Neutrophil (primary cell): Measurements from ENCODE around the gene BACH2.

ENCODE experiments used
- H3K27ac ChIP-seq: fragments of 200-600 bp; sonication (generic); 2 replicates; pipeline ENCODE4 v1.5.1; 2016; ENCODE audit warnings: mild to moderate bottlenecking, moderate library complexity
- H3K27me3 ChIP-seq: fragments of 200-600 bp; sonication (generic); 2 replicates; pipeline ENCODE4 v1.6.0; 2016; ENCODE audit warnings: mild to moderate bottlenecking
- H3K36me3 ChIP-seq: fragments of 200-600 bp; sonication (generic); 2 replicates; pipeline ENCODE4 v1.5.1; 2017
- H3K4me1 ChIP-seq, 2 experiments: fragments of 200-600 bp in 1 of 2; sonication (generic) in 1 of 2; 1 replicate in 1 of 2; 2 replicates in 1 of 2; pipeline versions ENCODE4 v1.5.1 to v1.6.1; 2013 to 2016; ENCODE audit warnings: low read depth in 1 of 2, low read length in 1 of 2, mild to moderate bottlenecking in 1 of 2, moderate library complexity in 1 of 2; ENCODE audit not compliant: control insufficient read depth in 1 of 2, insufficient read depth in 1 of 2
- H3K4me3 ChIP-seq, 2 experiments: fragments of 200-600 bp in 1 of 2; sonication (generic) in 1 of 2; 1 replicate in 1 of 2; 2 replicates in 1 of 2; pipeline ENCODE4 v1.5.1; 2013 to 2016; ENCODE audit warnings: low read depth in 1 of 2, low read length in 1 of 2, mild to moderate bottlenecking in 1 of 2, moderate library complexity in 1 of 2
- H3K9me3 ChIP-seq: fragments of 200-600 bp; sonication (generic); 2 replicates; pipeline ENCODE4 v1.5.1; 2016
- TF ChIP-seq, protein P1 (sequence below): fragments of 200-600 bp; sonication (generic); IDR thresholded peaks from 2 replicates; pipeline ENCODE4 v1.5.1; 2016; ENCODE audit warnings: antibody characterized with exemption

Gene BACH2

DNA sequence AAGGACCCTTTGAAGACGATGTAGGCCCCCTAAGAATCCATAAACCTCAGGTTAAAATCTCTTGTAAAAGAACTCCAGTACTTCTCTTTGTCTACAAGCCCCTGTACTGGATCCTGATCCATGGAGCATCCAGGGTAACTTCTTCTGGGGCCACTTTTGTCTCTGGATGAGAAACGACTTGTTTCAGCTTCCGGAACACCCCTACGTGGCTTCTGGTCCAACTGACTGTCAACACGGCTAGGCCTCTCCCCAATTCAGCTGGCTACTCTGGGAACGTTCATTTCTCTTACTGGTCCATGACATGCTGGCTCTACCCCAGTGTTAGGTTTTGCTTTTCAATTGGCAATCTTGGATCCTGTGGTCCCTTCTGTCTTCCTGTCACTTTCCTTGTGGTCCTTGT, 198.0 kb downstream of the BACH2 start:
- Histone ChIP-seq H3K4me3 (peak overlapping the region in 1 of 2 experiments; percentile 7), H3K27me3 (no peaks in the 10 kb centered on the region), H3K36me3 (no peaks in the 10 kb centered on the region), H3K27ac (peak overlapping the region; percentile 87), H3K4me1 (peaks cover 59 to 76% of the 10 kb centered on the region in 2 experiments), H3K9me3 (no peaks in the 10 kb centered on the region)
- TF ChIP-seq, protein P1, sequence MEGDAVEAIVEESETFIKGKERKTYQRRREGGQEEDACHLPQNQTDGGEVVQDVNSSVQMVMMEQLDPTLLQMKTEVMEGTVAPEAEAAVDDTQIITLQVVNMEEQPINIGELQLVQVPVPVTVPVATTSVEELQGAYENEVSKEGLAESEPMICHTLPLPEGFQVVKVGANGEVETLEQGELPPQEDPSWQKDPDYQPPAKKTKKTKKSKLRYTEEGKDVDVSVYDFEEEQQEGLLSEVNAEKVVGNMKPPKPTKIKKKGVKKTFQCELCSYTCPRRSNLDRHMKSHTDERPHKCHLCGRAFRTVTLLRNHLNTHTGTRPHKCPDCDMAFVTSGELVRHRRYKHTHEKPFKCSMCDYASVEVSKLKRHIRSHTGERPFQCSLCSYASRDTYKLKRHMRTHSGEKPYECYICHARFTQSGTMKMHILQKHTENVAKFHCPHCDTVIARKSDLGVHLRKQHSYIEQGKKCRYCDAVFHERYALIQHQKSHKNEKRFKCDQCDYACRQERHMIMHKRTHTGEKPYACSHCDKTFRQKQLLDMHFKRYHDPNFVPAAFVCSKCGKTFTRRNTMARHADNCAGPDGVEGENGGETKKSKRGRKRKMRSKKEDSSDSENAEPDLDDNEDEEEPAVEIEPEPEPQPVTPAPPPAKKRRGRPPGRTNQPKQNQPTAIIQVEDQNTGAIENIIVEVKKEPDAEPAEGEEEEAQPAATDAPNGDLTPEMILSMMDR: no peak

GRCh38 chr6:90098001-90098531, 198.6 kb downstream of the BACH2 start:
- Histone ChIP-seq H3K27me3 (no peaks in the 10 kb centered on the region), H3K36me3 (no peaks in the 10 kb centered on the region), H3K4me3 (peak overlapping the region; percentile 7 to 10), H3K4me1 (peaks cover 53 to 70% of the 10 kb centered on the region in 2 experiments), H3K9me3 (no peaks in the 10 kb centered on the region), H3K27ac (peak overlapping the region; percentile 87)
- TF ChIP-seq, protein P1: no peak

DNA sequence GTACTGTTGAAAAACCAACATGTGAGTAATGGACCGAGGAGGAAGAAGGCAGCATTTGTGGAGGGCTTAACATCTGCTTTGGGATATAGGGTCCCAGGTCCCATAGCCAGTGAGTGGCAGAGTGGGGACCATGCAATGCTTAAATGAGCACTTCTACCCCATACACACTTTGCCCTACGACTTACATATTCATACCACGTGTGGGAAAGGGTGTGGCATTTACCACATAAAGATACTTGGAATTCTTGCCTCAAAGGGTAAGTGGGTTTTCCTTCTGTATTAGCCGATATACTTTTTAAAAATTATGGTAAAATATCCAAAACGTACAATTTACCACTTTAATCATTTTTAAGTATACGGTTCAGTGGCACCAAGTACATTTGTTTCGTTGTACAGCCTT, 199.3 kb downstream of the BACH2 start:
- Histone ChIP-seq H3K27me3 (no peaks in the 10 kb centered on the region), H3K4me1 (peaks cover 51 to 67% of the 10 kb centered on the region in 2 experiments), H3K27ac (peak overlapping the region; percentile 87), H3K36me3 (no peaks in the 10 kb centered on the region), H3K9me3 (no peaks in the 10 kb centered on the region), H3K4me3 (no peak overlapping the region)
- TF ChIP-seq, protein P1: no peak

- TF ChIP-seq, protein P1: no peak
- Histone ChIP-seq H3K27ac (peak overlapping the region; percentile 87), H3K9me3 (no peaks in the 10 kb centered on the region), H3K36me3 (no peaks in the 10 kb centered on the region), H3K27me3 (no peaks in the 10 kb centered on the region), H3K4me1 (peaks cover 46 to 61% of the 10 kb centered on the region in 2 experiments), H3K4me3 (no peak overlapping the region)
These were observed 199.8 kb downstream of the BACH2 start for GRCh38 chr6:90096818-90097217.

- TF ChIP-seq, protein P1: no peak
- Histone ChIP-seq H3K4me3 (no peak overlapping the region), H3K4me1 (peaks cover 36 to 51% of the 10 kb centered on the region in 2 experiments)
These were observed 200.9 kb downstream of the BACH2 start for GRCh38 chr6:90095788-90096187.

More at GRCh38 chr6:90095788-90096187, 200.9 kb downstream of the BACH2 start:
- Histone ChIP-seq H3K36me3 (no peaks in the 10 kb centered on the region), H3K27ac (no peak overlapping the region), H3K27me3 (no peaks in the 10 kb centered on the region), H3K9me3 (no peaks in the 10 kb centered on the region)
